Measurements from ENCODE around the gene WFDC1. TPM values are rescaled to one million over a fixed set of nuclear protein-coding genes. Genes with fewer than 3 reads are reported as not detected.

The WFDC1 gene
- total RNA-seq, 3 donors from 2014 or later: 0.16 to 3.3 (median 1.3) TPM

- Histone ChIP-seq H3K9me3 (no peaks in the 10 kb centered on the region), H3K36me3 (no peaks in the 10 kb centered on the region), H3K4me3 (peak overlapping the region in 1 of 3 donors; percentile 22), H3K4me1 (no peaks in the 10 kb centered on the region), H3K27me3 (peaks cover 0 to 18% of the 10 kb centered on the region in 2 donors), H3K27ac (no peak overlapping the region)
- intact Hi-C loops (cut with DNase I; ENCODE audit: low total_unique reads): loop anchor here (5.0 kb wide), 1 partner anchor 253 kb away; no protein-coding TSS in a partner anchor
- TF ChIP-seq, protein P1, sequence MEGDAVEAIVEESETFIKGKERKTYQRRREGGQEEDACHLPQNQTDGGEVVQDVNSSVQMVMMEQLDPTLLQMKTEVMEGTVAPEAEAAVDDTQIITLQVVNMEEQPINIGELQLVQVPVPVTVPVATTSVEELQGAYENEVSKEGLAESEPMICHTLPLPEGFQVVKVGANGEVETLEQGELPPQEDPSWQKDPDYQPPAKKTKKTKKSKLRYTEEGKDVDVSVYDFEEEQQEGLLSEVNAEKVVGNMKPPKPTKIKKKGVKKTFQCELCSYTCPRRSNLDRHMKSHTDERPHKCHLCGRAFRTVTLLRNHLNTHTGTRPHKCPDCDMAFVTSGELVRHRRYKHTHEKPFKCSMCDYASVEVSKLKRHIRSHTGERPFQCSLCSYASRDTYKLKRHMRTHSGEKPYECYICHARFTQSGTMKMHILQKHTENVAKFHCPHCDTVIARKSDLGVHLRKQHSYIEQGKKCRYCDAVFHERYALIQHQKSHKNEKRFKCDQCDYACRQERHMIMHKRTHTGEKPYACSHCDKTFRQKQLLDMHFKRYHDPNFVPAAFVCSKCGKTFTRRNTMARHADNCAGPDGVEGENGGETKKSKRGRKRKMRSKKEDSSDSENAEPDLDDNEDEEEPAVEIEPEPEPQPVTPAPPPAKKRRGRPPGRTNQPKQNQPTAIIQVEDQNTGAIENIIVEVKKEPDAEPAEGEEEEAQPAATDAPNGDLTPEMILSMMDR (IDR thresholded peaks at IDR 0.05): no peak
- TF ChIP-seq POLR2AphosphoS5 (IDR thresholded peaks at IDR 0.05) (no peak), POLR2A (IDR thresholded peaks at IDR 0.05) (no peak)
- DNase-seq (ENCODE audit: low spot score in 2 of 2): no peak
Measured at GRCh38 chr16:84299734-84300440, 5.2 kb downstream of the WFDC1 start.

- intact Hi-C loops (cut with DNase I; ENCODE audit: low total_unique reads): no loop called here
- H3K36me3 ChIP-seq: no peaks in the 10 kb centered on the region
- DNase-seq (ENCODE audit: low spot score in 2 of 2): no peak
- no peaks in the 10 kb centered on the region for H3K27me3 ChIP-seq
- H3K27ac ChIP-seq: peak overlapping the region; percentile 13 to 74
- TF ChIP-seq, protein P1 (IDR thresholded peaks at IDR 0.05): no peak
- TF ChIP-seq POLR2A (IDR thresholded peaks at IDR 0.05) (no peak), POLR2AphosphoS5 (IDR thresholded peaks at IDR 0.05) (no peak)
- H3K4me1 ChIP-seq: no peaks in the 10 kb centered on the region
- H3K4me3 ChIP-seq: no peak overlapping the region
- no peaks in the 10 kb centered on the region for H3K9me3 ChIP-seq
Measured at GRCh38 chr16:84302111-84302954, 7.7 kb downstream of the WFDC1 start.

DNA sequence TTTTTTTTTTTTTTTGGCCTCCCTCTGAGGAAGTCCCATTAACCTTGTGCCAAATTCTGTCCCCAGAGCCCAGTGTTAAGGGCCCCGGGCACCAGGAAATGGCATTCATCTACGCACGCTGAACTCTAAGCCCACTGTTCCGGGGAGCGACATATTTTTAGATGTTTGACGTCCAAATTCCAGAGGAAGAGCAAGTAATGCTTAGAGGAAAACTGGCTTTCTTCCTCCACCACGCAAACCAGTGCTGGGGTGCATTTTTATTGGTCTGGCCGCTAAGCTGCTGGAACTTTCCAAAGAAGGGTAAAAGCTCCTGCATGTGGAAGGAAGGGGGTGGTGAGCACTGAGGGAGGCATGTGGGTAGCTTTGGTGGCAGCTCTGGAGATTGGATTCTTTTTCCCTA lies 8.3 kb downstream of the WFDC1 start:
- no peak overlapping the region for H3K27ac ChIP-seq
- DNase-seq (ENCODE audit: low spot score in 2 of 2): no peak
- TF ChIP-seq POLR2AphosphoS5 (IDR thresholded peaks at IDR 0.05) (peak in 1 of 3 donors; percentile 26), POLR2A (IDR thresholded peaks at IDR 0.05) (no peak)
- TF ChIP-seq, protein P1 (IDR thresholded peaks at IDR 0.05): no peak
- no peaks in the 10 kb centered on the region for H3K4me1 ChIP-seq
- H3K36me3 ChIP-seq: no peaks in the 10 kb centered on the region
- H3K27me3 ChIP-seq: no peaks in the 10 kb centered on the region
- intact Hi-C loops (cut with DNase I; ENCODE audit: low total_unique reads): no loop called here
- no peak overlapping the region for H3K4me3 ChIP-seq
- no peaks in the 10 kb centered on the region for H3K9me3 ChIP-seq

- Histone ChIP-seq H3K4me3 (no peak overlapping the region), H3K27me3 (no peaks in the 10 kb centered on the region), H3K27ac (peak overlapping the region in 1 of 2 donors; percentile 66), H3K4me1 (no peaks in the 10 kb centered on the region), H3K9me3 (no peaks in the 10 kb centered on the region), H3K36me3 (no peaks in the 10 kb centered on the region)
- no peak for DNase-seq (ENCODE audit: low spot score in 2 of 2)
- intact Hi-C loops (cut with DNase I; ENCODE audit: low total_unique reads): no loop called here
- TF ChIP-seq, protein P1 (IDR thresholded peaks at IDR 0.05): no peak
- no peak for TF ChIP-seq POLR2A (IDR thresholded peaks at IDR 0.05)
- no peak for TF ChIP-seq POLR2AphosphoS5 (IDR thresholded peaks at IDR 0.05)
Measured at GRCh38 chr16:84303516-84303915, 8.8 kb downstream of the WFDC1 start.

GRCh38 chr16:84306564-84306963 lies 11.9 kb downstream of the WFDC1 start:
- H3K27me3 ChIP-seq: no peaks in the 10 kb centered on the region
- no peak for DNase-seq (ENCODE audit: low spot score in 2 of 2)
- H3K36me3 ChIP-seq: no peaks in the 10 kb centered on the region
- H3K4me1 ChIP-seq: no peaks in the 10 kb centered on the region
- no peak overlapping the region for H3K4me3 ChIP-seq
- H3K9me3 ChIP-seq: no peaks in the 10 kb centered on the region
- intact Hi-C loops (cut with DNase I; ENCODE audit: low total_unique reads): no loop called here
- no peak overlapping the region for H3K27ac ChIP-seq
- TF ChIP-seq POLR2A (IDR thresholded peaks at IDR 0.05) (no peak), POLR2AphosphoS5 (IDR thresholded peaks at IDR 0.05) (no peak)
- TF ChIP-seq, protein P1 (IDR thresholded peaks at IDR 0.05): no peak
